NCI-H510A (cell line): ENCODE results near the gene SULT6B1.

ENCODE experiments used
- DNase-seq: peaks from one replicate; lab custom pipeline; 2025; lab: John Stamatoyannopoulos, UW

The SULT6B1 gene

DNA sequence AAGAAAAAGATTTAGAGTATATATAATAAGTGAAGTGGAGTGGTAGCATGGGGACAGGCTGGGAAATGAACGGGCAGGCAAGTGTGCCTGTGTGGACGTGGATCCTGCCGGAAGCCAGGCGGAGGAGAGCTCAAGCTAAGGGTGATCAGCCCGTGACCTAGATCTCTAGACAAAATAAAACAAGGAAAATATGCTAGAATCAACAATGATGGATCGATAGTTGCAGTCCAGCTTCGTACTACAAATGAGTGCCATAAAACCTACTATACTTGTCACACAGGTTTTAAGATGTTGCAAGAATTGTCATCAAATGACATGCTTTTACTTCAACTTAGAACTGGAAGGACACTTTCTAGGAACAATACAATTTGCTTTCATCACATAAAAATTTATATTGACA lies 40.1 kb downstream of the SULT6B1 start:
- DNase-seq = no peak

- DNase-seq = no peak
These were observed 42.4 kb downstream of the SULT6B1 start for GRCh38 chr2:37146062-37146461.

- no peak for DNase-seq
These were observed 44.5 kb downstream of the SULT6B1 start for GRCh38 chr2:37143974-37144373.

- DNase-seq = no peak
These were observed 45.9 kb downstream of the SULT6B1 start for GRCh38 chr2:37142546-37142945.

- no peak for DNase-seq
These were observed 55.6 kb downstream of the SULT6B1 start for GRCh38 chr2:37132914-37133313.

- DNase-seq = no peak
These were observed 63.1 kb downstream of the SULT6B1 start for GRCh38 chr2:37125416-37125815.

- no peak for DNase-seq
These were observed 69.3 kb downstream of the SULT6B1 start for GRCh38 chr2:37119157-37119556.
